Measurements from ENCODE around the gene GRIN2C.
"Not testable (repeated sequence)": the region's sequence is repeated elsewhere in the genome, so short reads cannot be mapped to it uniquely, and the experiment has no call there.

The GRIN2C gene

DNA sequence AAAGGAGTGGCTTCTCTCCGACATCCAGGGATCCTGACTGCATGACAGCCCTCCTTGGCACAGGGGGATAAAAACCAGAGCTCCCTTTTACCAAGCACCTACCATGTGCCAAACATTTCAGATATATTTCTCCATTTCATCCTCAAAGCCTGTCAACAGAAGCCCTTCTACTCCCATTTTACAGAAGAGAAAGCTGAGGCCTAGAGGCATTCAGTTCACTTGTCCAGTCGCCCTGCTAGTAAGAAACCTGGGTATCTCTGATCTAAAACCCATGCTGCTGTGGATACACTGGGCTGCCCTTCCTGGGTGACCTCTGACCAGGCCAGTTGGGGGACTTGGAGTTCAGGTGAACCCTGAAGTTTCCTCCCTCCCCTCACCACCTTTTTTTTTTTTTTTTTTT, 19.0 kb upstream of the GRIN2C start:
- no peak for DNase-seq

DNA sequence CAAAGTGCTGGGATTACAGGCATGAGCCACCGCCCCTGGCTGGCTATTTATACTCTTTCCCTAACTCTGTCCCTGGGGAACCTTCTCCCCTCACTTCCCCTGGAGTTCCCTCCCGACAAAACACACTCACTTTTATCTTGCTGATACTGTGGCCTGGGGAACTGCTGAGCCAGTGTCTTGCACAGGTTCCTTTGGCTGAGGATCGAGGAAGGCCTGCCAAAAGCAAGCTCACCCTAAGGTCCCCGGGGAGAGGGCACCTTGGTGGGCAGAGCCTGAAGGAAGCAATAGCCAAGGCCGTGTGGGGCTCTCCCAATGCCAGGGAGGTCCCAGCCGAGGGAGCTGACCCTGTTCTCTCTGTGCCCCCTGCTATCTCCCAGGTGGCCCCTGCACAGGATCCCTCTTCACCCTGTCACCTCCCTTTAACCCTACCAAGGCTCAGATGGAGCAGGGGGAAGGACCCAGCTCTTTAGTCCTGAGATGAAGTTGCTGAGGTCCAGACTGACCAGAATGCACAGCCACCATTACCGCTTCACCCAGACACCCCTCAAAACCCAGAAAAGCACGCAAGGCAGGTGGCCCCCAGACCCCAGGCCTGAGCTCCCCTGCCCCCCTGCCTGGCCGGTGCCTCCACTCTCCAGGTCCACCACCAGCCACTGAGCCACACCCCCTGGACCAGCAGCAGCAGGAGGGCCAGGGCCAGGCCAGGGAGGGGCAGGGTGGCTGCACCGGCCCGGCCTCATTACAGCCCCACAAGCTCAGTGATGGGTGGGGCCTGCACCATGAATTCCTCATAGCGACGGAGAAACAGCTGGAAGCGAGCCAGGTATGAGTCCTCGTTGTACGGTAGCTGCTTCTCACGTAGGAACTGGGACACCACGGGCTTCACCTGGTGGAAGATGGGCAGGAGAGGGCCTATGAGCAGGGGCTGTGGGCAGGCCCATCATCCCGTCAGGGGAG, 18.2 kb upstream of the GRIN2C start:
- DNase-seq: no peak

DNA sequence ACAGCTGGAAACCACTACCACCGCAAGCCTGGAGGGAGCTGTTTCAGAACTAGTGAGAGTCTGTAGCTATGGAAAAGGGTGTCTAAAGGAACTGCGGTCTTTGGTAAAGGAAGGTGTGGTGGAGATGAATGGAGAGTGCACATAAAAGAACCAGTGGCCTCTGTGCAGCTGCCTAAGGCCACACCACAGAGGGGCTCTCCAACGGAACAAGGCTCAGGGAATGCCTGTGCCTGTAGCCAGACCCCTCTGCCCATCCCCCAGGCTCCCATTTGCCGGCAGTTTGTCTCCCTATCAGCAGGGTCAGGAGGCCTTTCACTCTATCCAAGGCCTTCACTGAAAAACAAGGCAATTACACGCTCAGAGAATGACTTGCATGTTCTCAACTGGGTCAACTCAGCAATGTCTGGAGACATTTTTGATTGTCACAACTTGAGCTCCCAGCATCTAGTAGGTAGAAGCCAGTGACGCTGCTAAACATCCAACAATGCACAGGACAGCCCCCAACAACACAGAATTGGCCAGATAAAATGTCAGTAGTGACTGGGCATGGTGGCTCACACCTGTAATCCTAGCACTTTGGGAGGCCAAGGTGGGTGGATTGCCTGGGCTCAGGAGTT, 16.4 kb upstream of the GRIN2C start:
- DNase-seq: no peak

DNA sequence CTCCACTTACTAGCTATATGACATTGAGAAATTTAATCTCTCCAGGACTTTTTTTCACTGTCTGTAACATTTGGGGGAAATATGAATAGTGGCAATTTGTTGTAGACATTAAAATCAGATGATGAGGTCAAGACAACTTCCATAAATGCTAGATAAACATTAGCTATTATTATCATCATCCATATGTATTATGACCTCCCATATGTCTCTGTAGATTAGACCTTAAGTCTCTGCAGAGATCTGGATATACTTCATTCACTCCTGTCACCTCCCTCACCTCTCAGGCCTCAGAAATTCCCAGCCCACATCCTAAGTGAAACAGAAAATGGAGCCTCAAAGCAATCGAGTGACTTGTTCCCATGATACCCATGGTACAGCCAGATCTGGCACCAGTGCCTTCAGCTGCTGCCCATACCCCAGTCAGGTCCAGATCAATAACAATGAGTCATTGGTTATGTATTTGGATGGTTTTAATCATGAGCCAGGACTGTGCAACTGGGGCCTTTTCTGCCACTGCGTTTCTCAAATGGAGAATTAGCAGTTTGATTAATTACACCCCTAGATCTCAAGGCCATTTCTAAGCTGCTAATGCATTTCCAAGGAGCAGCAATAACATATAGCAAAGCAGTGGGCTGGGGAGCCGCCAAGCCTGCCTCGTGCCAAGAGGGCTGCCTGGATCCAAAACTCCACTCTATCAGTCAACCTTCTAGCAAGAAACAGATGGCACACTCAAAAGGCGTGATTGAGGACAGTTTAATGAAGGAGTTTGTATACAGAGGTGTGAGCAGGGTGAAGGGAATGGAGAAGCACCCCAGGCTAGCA, 15.7 kb upstream of the GRIN2C start:
- DNase-seq: no peak

DNA sequence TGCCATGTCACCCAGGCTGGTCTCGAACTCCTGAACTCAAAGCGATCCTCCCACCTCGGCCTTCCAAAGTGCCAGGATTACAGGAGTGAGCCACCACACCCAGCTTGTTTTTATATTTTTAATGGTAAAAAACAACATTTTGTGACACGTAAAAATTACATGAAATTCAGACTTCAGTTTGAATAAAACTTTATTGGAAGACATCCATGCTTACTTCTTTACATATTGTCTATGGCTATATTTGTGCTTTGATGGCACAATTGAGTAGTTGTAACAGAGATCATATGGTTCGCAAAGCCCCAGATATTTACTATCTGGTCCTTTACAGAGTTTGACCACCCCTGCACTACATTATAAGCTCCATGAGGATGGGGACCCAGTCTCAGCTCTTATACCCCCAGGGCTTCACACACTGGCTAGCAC, 14.9 kb upstream of the GRIN2C start:
- DNase-seq: no peak

DNA sequence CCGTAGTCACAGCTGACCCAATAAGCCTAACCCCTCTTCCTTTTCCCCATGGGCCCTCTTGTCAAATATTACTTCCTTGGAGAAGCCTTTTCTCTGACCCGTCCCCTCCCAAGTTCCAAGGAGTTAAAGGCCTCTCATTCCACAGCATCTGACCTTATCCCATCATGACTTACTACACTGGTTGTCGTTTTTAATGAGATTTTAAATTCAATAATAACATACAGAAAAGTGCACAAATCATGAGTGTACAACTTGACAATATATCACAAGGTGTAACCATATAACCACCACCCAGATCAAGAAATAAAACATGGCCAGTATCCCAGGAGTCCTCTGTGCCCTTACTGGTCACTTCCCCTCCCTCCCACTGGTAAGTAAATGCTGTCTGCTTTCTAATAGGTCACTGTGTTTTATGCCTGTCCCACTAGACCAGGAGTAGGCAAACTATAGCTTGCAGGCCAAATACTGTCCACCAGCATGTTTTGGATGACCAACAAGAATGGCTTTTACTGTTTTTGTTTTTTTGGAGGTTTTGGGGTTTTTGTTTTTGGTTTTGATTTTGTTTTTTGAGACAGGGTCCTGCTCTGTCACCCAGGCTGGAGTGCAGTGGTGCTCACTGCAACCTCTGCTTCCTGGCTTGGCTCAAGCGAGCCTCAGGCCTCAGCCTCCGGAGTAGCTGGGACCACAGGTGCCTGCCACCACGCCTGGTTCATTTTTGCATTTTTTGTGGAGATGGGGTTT, 14.4 kb upstream of the GRIN2C start:
- no peak for DNase-seq

DNA sequence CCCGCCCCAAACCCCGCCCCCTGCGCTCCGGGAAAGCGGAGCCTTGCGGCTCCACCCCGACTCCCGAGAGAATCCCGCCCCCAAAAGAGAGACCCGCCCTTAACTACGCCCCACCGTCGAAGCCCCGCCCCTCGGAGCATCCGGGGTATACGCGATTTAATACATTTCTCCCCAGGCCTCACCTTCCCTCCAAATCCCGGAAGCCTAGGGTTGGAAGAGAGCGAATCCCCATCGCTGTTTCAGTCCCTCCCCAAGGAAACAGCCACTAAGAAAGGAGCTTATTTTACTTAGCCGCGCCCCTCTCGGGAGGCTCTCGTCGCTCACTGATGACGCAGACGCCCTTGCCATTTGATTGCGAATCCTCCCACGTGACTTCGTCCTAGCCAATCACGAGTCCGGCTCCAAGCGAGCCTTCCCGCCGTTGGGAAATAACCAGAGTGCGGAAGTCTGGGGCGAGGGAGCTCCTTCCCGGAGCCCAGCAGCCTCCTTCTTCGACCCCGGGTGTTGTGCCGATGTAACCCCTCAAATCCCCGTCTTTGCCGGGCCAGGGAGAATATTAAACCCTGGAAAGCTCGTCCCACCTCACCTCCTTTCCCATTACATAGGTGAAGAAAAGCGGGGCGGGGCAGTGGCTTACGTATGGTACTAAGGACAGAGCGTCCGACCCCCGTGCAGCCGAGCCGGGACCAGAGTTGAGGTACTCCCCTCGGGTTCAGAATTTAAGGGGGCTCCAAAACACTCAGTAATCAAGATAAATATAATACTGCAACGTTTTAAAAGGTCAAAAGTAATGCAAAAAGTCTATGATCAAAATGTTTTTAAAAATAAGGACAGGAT, 13.6 kb upstream of the GRIN2C start:
- peak; percentile 99 to 100 for DNase-seq

DNA sequence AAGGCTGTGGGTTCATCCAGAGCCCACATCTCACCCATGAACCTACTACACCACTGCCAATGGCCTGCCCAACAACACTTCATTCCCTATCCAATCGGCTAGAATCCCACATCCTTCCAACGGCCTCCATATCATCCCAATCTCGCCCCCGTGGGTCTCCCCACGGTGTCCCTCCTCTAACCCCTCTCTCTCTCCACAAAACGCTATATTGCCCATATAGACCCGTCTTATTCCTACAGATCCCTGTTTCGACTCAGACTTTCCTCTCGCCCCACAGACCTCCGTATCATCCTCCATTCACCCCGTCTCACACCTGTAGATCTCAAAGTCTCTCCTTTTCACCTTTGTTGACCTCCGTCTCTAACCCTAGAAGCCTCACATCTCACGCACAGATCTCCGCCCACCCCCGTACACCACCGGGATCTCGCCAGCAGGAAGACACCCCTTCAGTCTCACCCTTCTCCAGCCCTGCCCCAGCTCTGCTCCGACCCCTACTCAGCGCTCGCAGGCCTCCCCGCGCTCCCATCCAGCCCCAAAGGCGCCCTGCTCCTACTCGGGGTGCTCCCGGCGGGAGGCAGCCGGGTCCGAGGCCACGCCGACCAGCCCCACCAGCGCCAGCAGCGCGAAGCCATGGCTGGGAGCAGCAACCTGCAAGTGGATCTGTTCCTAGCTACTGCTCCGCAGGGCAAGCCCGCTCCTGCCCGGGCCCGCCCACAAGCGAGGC, 12.8 kb upstream of the GRIN2C start, which contains the start of gene FDXR:
TSS of gene FDXR (minus strand) at position 682 of the 724 bp plus-strand sequence. CDS start at position 632, 50 bp downstream.
- no peak for DNase-seq

DNA sequence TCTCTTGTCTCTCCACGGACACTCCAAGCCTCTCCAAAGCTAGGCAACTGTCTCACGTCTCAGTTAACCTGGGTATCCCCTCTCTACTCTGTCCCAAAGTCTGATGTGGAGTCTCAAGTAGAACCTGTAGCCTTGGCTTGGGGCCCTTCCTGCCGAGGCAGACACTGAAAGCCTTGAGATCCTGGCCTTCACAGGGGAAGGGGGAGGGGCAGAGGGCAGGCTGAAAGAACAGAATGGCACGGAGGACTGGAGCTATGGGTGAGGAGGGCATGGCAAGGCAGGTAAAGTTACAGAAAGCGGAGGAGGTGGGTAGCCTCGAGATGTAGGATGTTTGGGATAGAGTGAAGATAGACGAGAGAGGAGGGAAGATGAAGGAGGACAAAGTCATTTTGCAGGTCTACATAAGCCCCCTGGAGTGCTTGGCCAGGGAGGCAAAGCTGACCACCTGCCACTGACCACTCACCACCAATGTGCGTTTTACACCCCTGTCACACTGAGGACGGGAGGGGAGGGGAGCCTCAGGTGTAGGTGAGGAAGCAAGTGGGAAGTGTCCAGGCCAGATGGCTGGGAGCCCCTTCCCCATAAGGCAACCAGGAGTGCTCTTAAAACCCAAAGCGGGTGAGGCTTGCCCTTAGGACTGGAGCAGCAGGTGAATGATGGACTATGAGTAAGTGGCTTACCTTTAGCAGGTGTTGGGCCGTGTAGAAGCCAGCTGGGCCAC, 11.8 kb upstream of the GRIN2C start:
- DNase-seq: no peak

DNA sequence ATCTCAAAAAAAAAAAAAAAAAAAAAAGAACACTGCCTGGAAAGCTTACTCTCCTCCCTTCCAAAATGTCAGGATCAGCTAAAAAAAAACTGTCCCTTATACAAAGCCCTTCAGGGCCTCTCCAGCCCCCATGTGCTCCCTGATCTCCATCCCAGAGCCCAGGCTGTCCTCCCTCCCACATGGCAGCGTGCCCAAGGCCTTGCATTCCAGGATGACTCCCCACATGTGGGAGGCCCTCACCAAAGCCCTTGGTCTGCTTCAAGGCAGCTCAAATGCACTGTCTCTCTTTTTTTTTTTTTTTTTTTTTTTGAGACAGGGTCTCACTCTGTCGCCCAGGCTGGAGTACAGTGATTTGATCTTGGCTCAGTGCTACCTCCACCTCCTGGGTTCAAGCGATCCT, 10.8 kb upstream of the GRIN2C start:
- no peak for DNase-seq

DNA sequence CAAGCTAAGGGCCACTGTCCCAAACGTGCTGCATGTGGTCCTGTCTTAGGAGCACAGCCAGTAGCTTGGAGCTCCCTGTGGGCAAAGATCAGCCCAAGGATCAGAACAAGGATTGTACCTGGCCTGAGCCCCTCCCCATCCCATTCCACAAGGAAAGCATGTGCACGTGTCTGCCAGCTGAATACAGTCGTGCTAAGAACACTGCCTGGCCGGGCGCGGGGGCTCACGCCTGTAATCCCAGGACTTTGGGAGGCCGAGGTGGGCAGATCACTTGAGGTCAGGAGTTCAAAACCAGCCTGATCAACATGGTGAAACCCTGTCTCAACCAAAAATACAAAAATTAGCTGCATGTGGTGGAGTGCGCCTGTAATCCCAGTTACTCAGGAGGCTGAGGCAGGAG, 10.3 kb upstream of the GRIN2C start:
- not testable (repeated sequence) for DNase-seq

DNA sequence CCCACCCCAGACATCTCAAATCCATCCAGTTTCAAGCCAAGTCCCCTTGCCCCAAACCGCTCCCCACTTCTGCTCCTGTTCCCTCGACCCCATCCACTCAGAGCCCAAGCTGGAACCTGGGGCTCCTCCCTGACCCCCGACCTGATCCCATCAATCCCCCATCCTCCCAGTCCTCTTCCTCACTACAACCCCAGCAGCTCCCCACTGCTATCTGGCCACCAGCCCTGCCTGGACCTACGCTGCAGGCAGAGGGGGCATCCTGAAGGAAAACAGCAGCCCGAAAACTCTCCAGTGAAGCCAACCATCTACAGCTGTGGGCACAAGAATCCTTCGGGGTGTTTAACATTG, 9.2 kb upstream of the GRIN2C start:
- no peak for DNase-seq

DNA sequence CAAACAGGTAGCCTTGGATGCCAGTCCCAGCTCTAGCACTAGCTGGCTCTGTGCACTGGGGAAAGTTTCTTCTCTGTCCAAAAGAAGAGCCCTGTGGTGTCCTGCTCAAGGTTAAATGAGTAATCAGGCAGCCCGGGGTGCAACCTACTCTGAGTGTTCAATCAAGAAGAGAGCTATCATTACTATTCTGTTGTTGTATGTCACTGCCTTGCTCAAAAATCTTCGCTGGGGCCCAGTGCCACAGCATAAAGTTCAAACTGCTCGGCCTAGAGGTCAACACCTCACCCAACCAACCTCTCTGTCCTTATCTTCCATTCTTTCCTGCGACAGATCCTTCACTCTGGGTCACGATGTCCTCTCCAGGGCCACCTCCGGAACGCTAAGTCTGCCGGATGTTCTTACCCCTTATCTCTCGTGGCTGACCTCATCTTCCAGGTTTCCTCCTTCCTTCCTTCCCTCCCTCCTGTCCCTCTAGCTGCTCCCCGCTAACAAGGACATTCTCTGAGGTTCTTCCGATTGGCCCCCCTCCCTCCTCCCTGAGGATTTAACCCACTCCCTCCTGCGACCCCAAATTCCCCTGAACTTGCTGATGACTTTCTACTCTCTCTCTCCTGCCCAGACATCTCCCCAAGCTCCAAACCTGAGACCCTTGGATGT, 8.7 kb upstream of the GRIN2C start:
- DNase-seq: no peak

DNA sequence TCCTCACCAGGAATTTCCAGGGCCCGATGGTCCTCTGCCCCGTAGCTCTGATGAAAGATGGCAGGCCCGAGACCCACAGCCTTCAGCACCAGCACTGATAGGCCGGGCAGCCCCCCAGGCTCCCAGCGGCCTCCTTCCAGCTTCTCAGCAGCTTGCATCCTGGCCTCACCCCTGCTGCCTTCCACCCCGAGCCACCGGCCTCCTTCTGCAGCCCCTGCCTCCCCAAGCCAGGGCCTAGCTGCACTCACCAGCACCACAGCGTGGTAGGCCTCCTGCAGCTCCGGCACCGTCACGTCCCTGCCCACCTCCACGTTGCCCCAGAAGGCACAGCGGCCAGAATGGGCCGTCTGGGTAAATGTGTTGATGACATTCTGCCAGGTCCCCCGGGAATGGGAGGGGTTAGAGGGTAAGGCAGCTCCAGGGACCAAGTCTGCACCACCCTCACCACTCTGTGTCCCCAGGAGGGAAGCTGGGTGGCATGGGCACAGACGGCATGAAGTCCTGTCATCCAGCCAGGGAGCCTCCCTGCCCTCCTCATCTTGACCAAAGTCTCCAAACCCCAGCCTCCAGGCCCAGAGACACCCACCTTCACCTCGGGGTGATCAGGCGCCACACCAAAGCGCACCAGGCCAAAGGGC, 6.6 kb upstream of the GRIN2C start:
- DNase-seq: no peak

DNA sequence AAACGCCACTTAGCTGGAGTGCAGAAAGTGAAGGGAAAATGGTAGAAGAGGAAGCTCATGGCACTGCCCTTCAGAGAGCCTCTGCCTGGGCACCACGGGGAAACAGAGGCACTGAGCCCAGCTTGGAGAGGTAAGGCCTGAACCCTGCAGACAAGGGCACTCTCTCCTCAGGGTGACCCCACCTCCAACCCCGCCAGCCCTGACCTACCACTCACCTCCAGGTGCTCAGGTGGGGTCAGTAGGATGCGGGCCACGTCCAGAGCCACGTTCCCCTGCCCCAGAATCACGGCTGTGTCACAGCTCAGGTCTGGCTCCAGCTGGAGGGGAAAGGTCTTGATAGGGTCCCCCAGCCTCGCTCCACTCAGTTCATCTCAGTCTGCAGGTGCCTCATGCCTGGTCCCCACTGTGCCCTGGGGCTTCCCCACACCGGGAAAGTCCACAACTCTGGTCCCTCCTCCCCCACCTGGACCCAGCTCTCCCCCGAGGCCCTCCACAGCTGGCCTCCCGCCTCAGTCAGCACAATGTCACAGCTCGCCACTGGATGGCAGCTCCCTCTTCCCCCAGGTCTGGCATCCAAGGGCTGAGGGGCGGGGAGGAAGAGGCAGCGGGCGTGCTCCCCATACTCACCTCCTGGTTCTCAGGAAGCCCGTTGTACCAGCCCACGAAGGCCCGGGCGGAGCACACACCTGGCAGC, 6.0 kb upstream of the GRIN2C start:
- no peak for DNase-seq

DNA sequence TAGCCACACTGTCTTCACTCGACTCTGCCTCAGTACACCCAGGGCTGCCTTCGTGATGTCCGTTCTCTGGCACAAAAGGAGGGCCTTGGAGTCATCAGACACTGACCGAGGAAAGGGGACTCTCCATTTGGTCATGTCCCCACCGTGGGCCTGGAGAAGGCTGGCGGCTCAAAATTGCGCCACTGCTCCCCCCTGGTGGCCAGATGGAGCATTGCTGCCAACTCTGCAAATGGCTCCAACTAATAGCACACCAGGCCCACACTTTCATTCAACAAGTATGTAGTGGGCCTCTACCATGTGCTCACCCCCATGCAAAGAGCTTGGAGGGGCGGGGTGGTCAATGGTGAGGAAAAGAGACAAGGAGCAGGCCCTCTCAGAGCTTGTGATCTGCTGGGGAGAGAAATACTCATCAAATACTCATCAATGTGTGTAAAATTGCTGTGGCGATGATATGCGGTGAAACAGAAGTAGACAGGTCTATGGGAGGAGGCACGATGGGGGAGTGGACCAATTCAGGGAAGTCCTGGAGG, 5.2 kb upstream of the GRIN2C start:
- peak; percentile 21 to 57 for DNase-seq

DNA sequence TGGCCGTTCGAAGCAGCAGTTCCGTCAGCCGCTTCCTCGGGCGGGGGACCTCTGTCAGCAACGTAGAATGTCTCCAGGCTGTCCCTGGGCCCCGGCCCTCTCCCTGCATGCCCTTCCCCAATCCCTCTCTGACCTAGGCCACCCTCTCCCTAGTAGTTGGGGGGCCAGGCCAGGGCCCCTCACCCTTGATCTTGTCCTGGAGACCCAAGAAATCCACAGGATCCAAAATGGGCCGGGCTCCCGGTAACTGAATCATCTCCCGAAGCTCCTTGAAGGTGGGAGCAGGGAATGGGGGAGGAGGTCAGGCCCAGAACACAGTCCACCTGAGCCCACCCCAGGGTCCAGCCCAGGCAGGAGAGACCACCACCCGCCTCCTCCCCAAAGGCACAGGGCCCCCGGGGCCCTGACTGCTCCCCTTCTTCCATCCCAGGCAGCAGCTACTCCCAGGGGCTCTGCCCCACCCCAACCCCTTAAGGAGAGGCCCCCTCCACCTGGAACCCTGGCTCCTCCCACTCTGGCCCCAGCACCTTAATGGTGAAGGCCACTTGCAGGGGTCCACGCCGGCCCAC, 4.7 kb upstream of the GRIN2C start:
- DNase-seq: no peak

Data from bone marrow (tissue), 2 donors.